Activated T-cell treated with anti-CD3 and anti-CD28 coated beads, Interleukin-2, amount 50 U/mL, for 72 hours (primary cell): ENCODE results near the gene ARHGAP18. TPM values are rescaled to one million over a fixed set of nuclear protein-coding genes. Genes with fewer than 3 reads are reported as not detected.
"Not testable (repeated sequence)": the region's sequence is repeated elsewhere in the genome, so short reads cannot be mapped to it uniquely, and the experiment has no call there.

Source experiments
- ATAC-seq, 2 donors: fragments of 150-1000 bp; cut with Tn5 transposase; replicated peaks in 1 of 2; 2 replicates each; pipeline ENCODE4 v1.10.0; 2021; ENCODE audit warnings: moderate library complexity in 2 of 2, mild to moderate bottlenecking in 1 of 2
- DNase-seq, 2 donors: peaks; one replicate each; pipeline ENCODE4 v3.0.0; 2021 to 2022; ENCODE audit warnings: mixed read lengths in 1 of 2
- H3K27ac Mint-ChIP-seq: one replicate; pipeline ENCODE4 v1.8.0; 2022; ENCODE audit warnings: mild to moderate bottlenecking, moderate library complexity, mixed read lengths
- H3K27me3 Mint-ChIP-seq: one replicate; pipeline ENCODE4 v1.8.0; 2022; ENCODE audit warnings: low read depth, mixed read lengths
- H3K36me3 Mint-ChIP-seq, 2 donors: one replicate each; pipeline ENCODE4 v1.8.0; 2022; ENCODE audit warnings: mixed read lengths in 2 of 2, mild to moderate bottlenecking in 1 of 2; ENCODE audit not compliant: insufficient read depth in 2 of 2
- H3K4me1 Mint-ChIP-seq: one replicate; pipeline ENCODE4 v1.8.0; 2022; ENCODE audit warnings: low read depth, mixed read lengths
- H3K4me3 Mint-ChIP-seq, 2 donors: one replicate each; pipeline ENCODE4 v1.8.0; 2022; ENCODE audit warnings: mild to moderate bottlenecking in 2 of 2, mixed read lengths in 2 of 2, moderate library complexity in 2 of 2
- H3K9me3 Mint-ChIP-seq, 2 donors: one replicate each; pipeline ENCODE4 v1.8.0; 2022; ENCODE audit warnings: mixed read lengths in 2 of 2
- total RNA-seq, 2 donors: library from RNA; stranded (reverse); gene quantifications; one replicate each; pipeline ENCODE4 v1.2.3, GENCODE V29; 2022

The ARHGAP18 gene
- total RNA-seq, 2 donors from 2014 or later = 2.7 to 3.9 TPM

- Mint-ChIP-seq H3K27ac (no peak overlapping the region), H3K36me3 (peaks cover 0 to 2% of the 10 kb centered on the region in 2 donors), H3K4me1 (peaks cover 9% of the 10 kb centered on the region), H3K9me3 (no peaks in the 10 kb centered on the region), H3K27me3 (no peaks in the 10 kb centered on the region), H3K4me3 (no peak overlapping the region)
- ATAC-seq (no peak), DNase-seq (no peak)
These were observed 131.7 kb downstream of the ARHGAP18 start for GRCh38 chr6:129578315-129578714.

GRCh38 chr6:129577691-129578090, 132.3 kb downstream of the ARHGAP18 start:
- H3K4me3 Mint-ChIP-seq = no peak overlapping the region
- H3K4me1 Mint-ChIP-seq = peaks cover 9% of the 10 kb centered on the region
- no peak overlapping the region for H3K27ac Mint-ChIP-seq
- ATAC-seq (no peak), DNase-seq (no peak)
- H3K27me3 Mint-ChIP-seq = no peaks in the 10 kb centered on the region
- H3K36me3 Mint-ChIP-seq = peaks cover 0 to 2% of the 10 kb centered on the region in 2 donors
- H3K9me3 Mint-ChIP-seq = no peaks in the 10 kb centered on the region

GRCh38 chr6:129576456-129576855, 133.5 kb downstream of the ARHGAP18 start:
- no peak overlapping the region for H3K27ac Mint-ChIP-seq
- peaks cover 4% of the 10 kb centered on the region in 2 donors for H3K36me3 Mint-ChIP-seq
- peaks cover 9% of the 10 kb centered on the region for H3K4me1 Mint-ChIP-seq
- no peaks in the 10 kb centered on the region for H3K27me3 Mint-ChIP-seq
- H3K4me3 Mint-ChIP-seq = no peak overlapping the region
- ATAC-seq = no peak
- DNase-seq = no peak
- peaks cover 0 to 4% of the 10 kb centered on the region in 2 donors for H3K9me3 Mint-ChIP-seq

- no peaks in the 10 kb centered on the region for H3K27me3 Mint-ChIP-seq
- DNase-seq (no peak), ATAC-seq (no peak)
- peaks cover 9% of the 10 kb centered on the region for H3K4me1 Mint-ChIP-seq
- no peak overlapping the region for H3K27ac Mint-ChIP-seq
- H3K36me3 Mint-ChIP-seq = peaks cover 5 to 7% of the 10 kb centered on the region in 2 donors
- peak overlapping the region in 1 of 2 donors; percentile 3 for H3K4me3 Mint-ChIP-seq
- peaks cover 2 to 5% of the 10 kb centered on the region in 2 donors for H3K9me3 Mint-ChIP-seq
These were observed 134.4 kb downstream of the ARHGAP18 start for GRCh38 chr6:129575378-129576118.

- peaks cover 10 to 12% of the 10 kb centered on the region in 2 donors for H3K36me3 Mint-ChIP-seq
- not testable (repeated sequence) for H3K27me3 Mint-ChIP-seq, DNase-seq, H3K9me3 Mint-ChIP-seq, H3K4me1 Mint-ChIP-seq, H3K4me3 Mint-ChIP-seq, ATAC-seq, H3K27ac Mint-ChIP-seq
These were observed 135.4 kb downstream of the ARHGAP18 start for GRCh38 chr6:129574605-129575004.

GRCh38 chr6:129570929-129571328, 139.0 kb downstream of the ARHGAP18 start:
- DNase-seq, ATAC-seq, H3K27ac Mint-ChIP-seq: not testable (repeated sequence)

GRCh38 chr6:129568015-129568414, 142.0 kb downstream of the ARHGAP18 start:
- Mint-ChIP-seq H3K27me3 (peaks cover 17% of the 10 kb centered on the region), H3K9me3 (peaks cover 4 to 10% of the 10 kb centered on the region in 2 donors), H3K4me1 (no peaks in the 10 kb centered on the region), H3K36me3 (peaks cover 9 to 10% of the 10 kb centered on the region in 2 donors), H3K27ac (no peak overlapping the region), H3K4me3 (no peak overlapping the region)
- ATAC-seq (no peak), DNase-seq (no peak)

More at GRCh38 chr6:129570929-129571328, 139.0 kb downstream of the ARHGAP18 start:
- H3K9me3 Mint-ChIP-seq, H3K4me3 Mint-ChIP-seq, H3K4me1 Mint-ChIP-seq, H3K27me3 Mint-ChIP-seq: not testable (repeated sequence)
- peaks cover 10 to 12% of the 10 kb centered on the region in 2 donors for H3K36me3 Mint-ChIP-seq

- H3K27ac Mint-ChIP-seq = no peak overlapping the region
- H3K36me3 Mint-ChIP-seq = peaks cover 9 to 10% of the 10 kb centered on the region in 2 donors
- H3K9me3 Mint-ChIP-seq = peaks cover 4 to 10% of the 10 kb centered on the region in 2 donors
- H3K27me3 Mint-ChIP-seq = peaks cover 18% of the 10 kb centered on the region
- H3K4me3 Mint-ChIP-seq = no peak overlapping the region
- no peaks in the 10 kb centered on the region for H3K4me1 Mint-ChIP-seq
- peak; percentile 31 to 33 for ATAC-seq
- peak; percentile 27 to 44 for DNase-seq
These were observed 142.6 kb downstream of the ARHGAP18 start for GRCh38 chr6:129567374-129567773.

- Mint-ChIP-seq H3K27ac (no peak overlapping the region), H3K27me3 (peaks cover 18% of the 10 kb centered on the region), H3K9me3 (peaks cover 2 to 4% of the 10 kb centered on the region in 2 donors), H3K4me3 (no peak overlapping the region), H3K36me3 (peaks cover 5 to 6% of the 10 kb centered on the region in 2 donors), H3K4me1 (no peaks in the 10 kb centered on the region)
- ATAC-seq (no peak), DNase-seq (no peak)
These were observed 144.2 kb downstream of the ARHGAP18 start for GRCh38 chr6:129565811-129566210.

- DNase-seq (no peak), ATAC-seq (no peak)
- Mint-ChIP-seq H3K36me3 (peaks cover 3% of the 10 kb centered on the region in 2 donors), H3K4me3 (no peak overlapping the region), H3K27ac (no peak overlapping the region), H3K27me3 (peaks cover 18% of the 10 kb centered on the region), H3K4me1 (no peaks in the 10 kb centered on the region), H3K9me3 (peaks cover under 1 to 4% of the 10 kb centered on the region in 2 donors)
These were observed 144.6 kb downstream of the ARHGAP18 start for GRCh38 chr6:129565366-129565765.

GRCh38 chr6:129558248-129558647, 151.7 kb downstream of the ARHGAP18 start:
- no peak overlapping the region for H3K4me3 Mint-ChIP-seq

GRCh38 chr6:129555206-129555832, 154.7 kb downstream of the ARHGAP18 start:
- H3K4me3 Mint-ChIP-seq = no peak overlapping the region
- no peak overlapping the region for H3K27ac Mint-ChIP-seq
- peaks cover 0 to 3% of the 10 kb centered on the region in 2 donors for H3K9me3 Mint-ChIP-seq
- DNase-seq = no peak
- H3K36me3 Mint-ChIP-seq = no peaks in the 10 kb centered on the region
- no peaks in the 10 kb centered on the region for H3K4me1 Mint-ChIP-seq
- no peak for ATAC-seq
- peaks cover 27% of the 10 kb centered on the region for H3K27me3 Mint-ChIP-seq

More at GRCh38 chr6:129558248-129558647, 151.7 kb downstream of the ARHGAP18 start:
- Mint-ChIP-seq H3K4me1 (no peaks in the 10 kb centered on the region), H3K27me3 (peaks cover 25% of the 10 kb centered on the region), H3K36me3 (no peaks in the 10 kb centered on the region), H3K27ac (no peak overlapping the region), H3K9me3 (no peaks in the 10 kb centered on the region)
- ATAC-seq = no peak
- DNase-seq = no peak

- Mint-ChIP-seq H3K27ac (no peak overlapping the region), H3K9me3 (peaks cover 0 to 3% of the 10 kb centered on the region in 2 donors), H3K36me3 (no peaks in the 10 kb centered on the region), H3K27me3 (peaks cover 21% of the 10 kb centered on the region), H3K4me3 (no peak overlapping the region), H3K4me1 (no peaks in the 10 kb centered on the region)
- DNase-seq (no peak), ATAC-seq (no peak)
These were observed 157.6 kb downstream of the ARHGAP18 start for GRCh38 chr6:129552413-129552812.
